SK-N-SH treated with all-trans-retinoic acid at 6 μM for 48 hours (cell line): Measurements from ENCODE around the gene RNF157.

ENCODE experiments used
- ATAC-seq: fragments of 200-7000 bp; cut with Tn5 transposase; 3 replicates; pipeline ENCODE4 v1.9.1; 2020; ENCODE audit warnings: mild to moderate bottlenecking, moderate library complexity
- BACH2 ChIP-seq: fragments of 250-450 bp; sonication (Bioruptor Pico); IDR thresholded peaks from 2 replicates; pipeline ENCODE4 v1.9.0; 2021; ENCODE audit warnings: mild to moderate bottlenecking, borderline replicate concordance
- CSDC2 ChIP-seq: fragments of 250-450 bp; sonication (Bioruptor Pico); IDR thresholded peaks from 2 replicates; pipeline ENCODE4 v1.5.0; 2020; ENCODE audit warnings: mild to moderate bottlenecking, moderate library complexity
- ESRRG ChIP-seq: fragments of 250-450 bp; sonication (Bioruptor Pico); IDR thresholded peaks from 2 replicates; pipeline ENCODE4 v1.6.1; 2021; ENCODE audit warnings: mild to moderate bottlenecking
- GLIS3 ChIP-seq: fragments of 250-450 bp; sonication (Bioruptor Pico); IDR thresholded peaks from 2 replicates; pipeline ENCODE4 v1.5.0; 2020; ENCODE audit warnings: mild to moderate bottlenecking, moderate library complexity
- ISL1 ChIP-seq: fragments of 250-450 bp; sonication (Bioruptor Pico); IDR thresholded peaks from 2 replicates; pipeline ENCODE4 v2.1.2; 2022; ENCODE audit warnings: mild to moderate bottlenecking, moderate library complexity
- OSR1 ChIP-seq: fragments of 250-450 bp; sonication (Bioruptor Pico); IDR thresholded peaks from 2 replicates; pipeline ENCODE4 v1.8.0; 2022; ENCODE audit warnings: moderate library complexity, mild to moderate bottlenecking, inconsistent platforms
- POU6F1 ChIP-seq: fragments of 250-450 bp; sonication (Bioruptor Pico); IDR thresholded peaks from 2 replicates; pipeline ENCODE4 v1.8.0; 2021; ENCODE audit warnings: low read depth, mild to moderate bottlenecking, moderate library complexity, borderline replicate concordance
- PPARA ChIP-seq: fragments of 250-450 bp; sonication (Bioruptor Pico); IDR thresholded peaks from 2 replicates; pipeline ENCODE4 v1.5.0; 2020; ENCODE audit warnings: mild to moderate bottlenecking, borderline replicate concordance
- RARB ChIP-seq: fragments of 250-450 bp; sonication (Bioruptor Pico); IDR thresholded peaks from 2 replicates; pipeline ENCODE4 v1.8.0; 2021; ENCODE audit warnings: mild to moderate bottlenecking, moderate library complexity
- SNAI2 ChIP-seq: fragments of 250-450 bp; sonication (Bioruptor Pico); IDR thresholded peaks from 2 replicates; pipeline ENCODE4 v1.5.0; 2020; ENCODE audit warnings: mild to moderate bottlenecking, moderate library complexity
- TCF4 ChIP-seq: fragments of 250-450 bp; sonication (Bioruptor Pico); IDR thresholded peaks from 2 replicates; pipeline ENCODE4 v1.8.0; 2021; ENCODE audit warnings: mild to moderate bottlenecking, moderate library complexity, borderline replicate concordance
- ZC3H10 ChIP-seq: fragments of 250-450 bp; sonication (Bioruptor Pico); IDR thresholded peaks from 2 replicates; pipeline ENCODE4 v1.5.1; 2021; ENCODE audit warnings: mild to moderate bottlenecking, moderate library complexity
- ZFP30 ChIP-seq: fragments of 450-650 bp; formaldehyde crosslinking; IDR thresholded peaks from 2 replicates; pipeline ENCODE4 v1.5.0; 2022; ENCODE audit warnings: mild to moderate bottlenecking, moderate library complexity
- ZNF70 ChIP-seq: fragments of 450-650 bp; formaldehyde crosslinking; IDR thresholded peaks from 2 replicates; pipeline ENCODE4 v1.5.0; 2020; ENCODE audit warnings: mild to moderate bottlenecking, moderate library complexity
- TF ChIP-seq, protein P1 (sequence below): fragments of 250-450 bp; sonication (Bioruptor Pico); IDR thresholded peaks from 2 replicates; pipeline ENCODE4 v1.5.0; 2020; ENCODE audit warnings: mild to moderate bottlenecking, moderate library complexity
- TF ChIP-seq, protein P2 (sequence below): fragments of 250-450 bp; sonication (Bioruptor Pico); IDR thresholded peaks from 2 replicates; pipeline ENCODE4 v1.8.0; 2020; ENCODE audit warnings: mild to moderate bottlenecking, moderate library complexity, borderline replicate concordance
- TF ChIP-seq, protein P3 (sequence below): fragments of 250-450 bp; sonication (Bioruptor Pico); IDR thresholded peaks from 2 replicates; pipeline ENCODE4 v1.5.1; 2020; ENCODE audit warnings: low read depth, mild to moderate bottlenecking, moderate library complexity

Gene RNF157

GRCh38 chr17:76102944-76103273 lies 137.4 kb downstream of the RNF157 start (continued):
- TF ChIP-seq, protein P1, sequence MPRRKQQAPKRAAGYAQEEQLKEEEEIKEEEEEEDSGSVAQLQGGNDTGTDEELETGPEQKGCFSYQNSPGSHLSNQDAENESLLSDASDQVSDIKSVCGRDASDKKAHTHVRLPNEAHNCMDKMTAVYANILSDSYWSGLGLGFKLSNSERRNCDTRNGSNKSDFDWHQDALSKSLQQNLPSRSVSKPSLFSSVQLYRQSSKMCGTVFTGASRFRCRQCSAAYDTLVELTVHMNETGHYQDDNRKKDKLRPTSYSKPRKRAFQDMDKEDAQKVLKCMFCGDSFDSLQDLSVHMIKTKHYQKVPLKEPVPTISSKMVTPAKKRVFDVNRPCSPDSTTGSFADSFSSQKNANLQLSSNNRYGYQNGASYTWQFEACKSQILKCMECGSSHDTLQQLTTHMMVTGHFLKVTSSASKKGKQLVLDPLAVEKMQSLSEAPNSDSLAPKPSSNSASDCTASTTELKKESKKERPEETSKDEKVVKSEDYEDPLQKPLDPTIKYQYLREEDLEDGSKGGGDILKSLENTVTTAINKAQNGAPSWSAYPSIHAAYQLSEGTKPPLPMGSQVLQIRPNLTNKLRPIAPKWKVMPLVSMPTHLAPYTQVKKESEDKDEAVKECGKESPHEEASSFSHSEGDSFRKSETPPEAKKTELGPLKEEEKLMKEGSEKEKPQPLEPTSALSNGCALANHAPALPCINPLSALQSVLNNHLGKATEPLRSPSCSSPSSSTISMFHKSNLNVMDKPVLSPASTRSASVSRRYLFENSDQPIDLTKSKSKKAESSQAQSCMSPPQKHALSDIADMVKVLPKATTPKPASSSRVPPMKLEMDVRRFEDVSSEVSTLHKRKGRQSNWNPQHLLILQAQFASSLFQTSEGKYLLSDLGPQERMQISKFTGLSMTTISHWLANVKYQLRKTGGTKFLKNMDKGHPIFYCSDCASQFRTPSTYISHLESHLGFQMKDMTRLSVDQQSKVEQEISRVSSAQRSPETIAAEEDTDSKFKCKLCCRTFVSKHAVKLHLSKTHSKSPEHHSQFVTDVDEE (CRISPR knock-in tag): no peak
- TF ChIP-seq ZC3H10 (CRISPR knock-in tag) (no peak), SNAI2 (CRISPR knock-in tag) (no peak), TCF4 (CRISPR knock-in tag) (no peak)

DNA sequence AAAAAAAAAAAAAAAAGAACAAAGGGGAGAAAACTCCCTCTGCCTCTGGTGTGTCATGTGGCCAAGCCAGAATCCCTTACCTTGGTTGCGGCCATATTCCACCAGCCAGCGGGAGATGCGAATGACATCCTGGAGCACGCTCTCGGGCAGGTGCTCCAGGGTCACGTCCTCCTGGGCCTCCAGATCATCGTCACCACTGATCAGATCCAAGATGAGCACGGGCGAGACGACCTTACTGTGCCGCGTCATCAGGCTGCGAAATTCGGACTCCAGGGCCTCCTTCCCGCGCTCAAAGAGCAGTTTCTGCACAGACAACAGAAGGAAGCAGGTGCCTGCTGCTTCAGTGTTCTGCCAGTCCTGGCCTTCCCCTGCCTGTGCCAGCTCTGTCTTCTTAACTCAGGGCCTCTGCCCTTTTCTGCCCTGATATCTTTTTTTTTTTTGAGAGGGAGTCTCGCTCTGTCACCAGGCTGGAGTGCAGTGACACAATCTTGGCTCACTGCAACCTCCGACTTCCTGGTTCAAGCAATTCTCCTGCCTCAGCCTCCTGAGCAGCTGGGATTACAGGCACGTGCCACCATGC lies 142.5 kb downstream of the RNF157 start:
- TF ChIP-seq ISL1 (CRISPR knock-in tag) (no peak), ZNF70 (CRISPR knock-in tag) (no peak), ZFP30 (CRISPR knock-in tag) (no peak)
- TF ChIP-seq, all 23 proteins: peak for 0
- ATAC-seq: no peak

GRCh38 chr17:76095943-76096342 lies 144.3 kb downstream of the RNF157 start:
- no peak for ATAC-seq
- TF ChIP-seq ISL1 (CRISPR knock-in tag): no peak
- TF ChIP-seq ESRRG (CRISPR knock-in tag): no peak
- no peak for TF ChIP-seq SNAI2 (CRISPR knock-in tag)
- TF ChIP-seq CSDC2 (CRISPR knock-in tag): no peak
- TF ChIP-seq TCF4 (CRISPR knock-in tag): no peak
- no peak for TF ChIP-seq PPARA
- no peak for TF ChIP-seq GLIS3 (CRISPR knock-in tag)
- no peak for TF ChIP-seq RARB (CRISPR knock-in tag)
- TF ChIP-seq, protein P2, sequence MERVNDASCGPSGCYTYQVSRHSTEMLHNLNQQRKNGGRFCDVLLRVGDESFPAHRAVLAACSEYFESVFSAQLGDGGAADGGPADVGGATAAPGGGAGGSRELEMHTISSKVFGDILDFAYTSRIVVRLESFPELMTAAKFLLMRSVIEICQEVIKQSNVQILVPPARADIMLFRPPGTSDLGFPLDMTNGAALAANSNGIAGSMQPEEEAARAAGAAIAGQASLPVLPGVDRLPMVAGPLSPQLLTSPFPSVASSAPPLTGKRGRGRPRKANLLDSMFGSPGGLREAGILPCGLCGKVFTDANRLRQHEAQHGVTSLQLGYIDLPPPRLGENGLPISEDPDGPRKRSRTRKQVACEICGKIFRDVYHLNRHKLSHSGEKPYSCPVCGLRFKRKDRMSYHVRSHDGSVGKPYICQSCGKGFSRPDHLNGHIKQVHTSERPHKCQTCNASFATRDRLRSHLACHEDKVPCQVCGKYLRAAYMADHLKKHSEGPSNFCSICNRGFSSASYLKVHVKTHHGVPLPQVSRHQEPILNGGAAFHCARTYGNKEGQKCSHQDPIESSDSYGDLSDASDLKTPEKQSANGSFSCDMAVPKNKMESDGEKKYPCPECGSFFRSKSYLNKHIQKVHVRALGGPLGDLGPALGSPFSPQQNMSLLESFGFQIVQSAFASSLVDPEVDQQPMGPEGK (CRISPR knock-in tag): no peak
- no peak for TF ChIP-seq ZC3H10 (CRISPR knock-in tag)
- TF ChIP-seq ZNF70 (CRISPR knock-in tag): no peak
- TF ChIP-seq ZFP30 (CRISPR knock-in tag): no peak
- TF ChIP-seq BACH2 (CRISPR knock-in tag): no peak
- no peak for TF ChIP-seq OSR1 (CRISPR knock-in tag)
- TF ChIP-seq POU6F1 (CRISPR knock-in tag): no peak
- TF ChIP-seq, protein P1 (CRISPR knock-in tag): no peak

DNA sequence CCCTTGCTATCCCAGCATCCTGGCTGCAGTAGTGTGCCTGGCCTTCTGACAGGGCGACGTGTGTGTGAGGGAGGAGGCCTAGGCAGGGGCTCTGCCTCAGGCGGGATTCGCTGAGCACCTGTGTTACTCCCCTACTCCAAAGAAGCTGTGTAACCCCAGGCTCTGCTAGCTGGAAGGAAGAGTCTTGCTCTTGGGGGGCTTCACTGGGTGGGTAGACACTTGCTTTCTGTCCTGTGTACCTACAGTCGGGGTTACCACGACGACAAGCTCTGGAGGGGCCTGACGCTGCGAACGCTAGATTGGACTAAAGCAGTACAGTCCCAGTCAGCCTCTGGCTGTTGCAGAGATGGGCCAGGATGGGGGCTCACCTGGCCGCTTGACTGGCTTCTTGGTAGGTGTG lies 146.2 kb downstream of the RNF157 start:
- ATAC-seq: no peak
- TF ChIP-seq, protein P3, sequence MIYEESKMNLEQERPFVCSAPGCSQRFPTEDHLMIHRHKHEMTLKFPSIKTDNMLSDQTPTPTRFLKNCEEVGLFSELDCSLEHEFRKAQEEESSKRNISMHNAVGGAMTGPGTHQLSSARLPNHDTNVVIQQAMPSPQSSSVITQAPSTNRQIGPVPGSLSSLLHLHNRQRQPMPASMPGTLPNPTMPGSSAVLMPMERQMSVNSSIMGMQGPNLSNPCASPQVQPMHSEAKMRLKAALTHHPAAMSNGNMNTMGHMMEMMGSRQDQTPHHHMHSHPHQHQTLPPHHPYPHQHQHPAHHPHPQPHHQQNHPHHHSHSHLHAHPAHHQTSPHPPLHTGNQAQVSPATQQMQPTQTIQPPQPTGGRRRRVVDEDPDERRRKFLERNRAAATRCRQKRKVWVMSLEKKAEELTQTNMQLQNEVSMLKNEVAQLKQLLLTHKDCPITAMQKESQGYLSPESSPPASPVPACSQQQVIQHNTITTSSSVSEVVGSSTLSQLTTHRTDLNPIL (CRISPR knock-in tag): no peak
- TF ChIP-seq BACH2 (CRISPR knock-in tag): no peak
- TF ChIP-seq TCF4 (CRISPR knock-in tag): no peak
